ENCODE measurements around the gene HOXA10.

- TF ChIP-seq EP300 (IDR thresholded peaks at IDR 0.05) (no peak), CTCF (IDR thresholded peaks at IDR 0.05) (no peak)
Measured at GRCh38 chr7:27211084-27211446, 36.9 kb upstream of the HOXA10 start.
